NCI-H1105 (cell line): ENCODE measurements around the gene TBCK.
"Not testable (repeated sequence)": the region's sequence is repeated elsewhere in the genome, so short reads cannot be mapped to it uniquely, and the experiment has no call there.

Experiments
- DNase-seq: peaks from one replicate; lab custom pipeline; 2025; lab: John Stamatoyannopoulos, UW

The TBCK gene

GRCh38 chr4:106315968-106316772 lies at the start of gene TBCK, which contains the start of gene AIMP1:
TBCK (minus strand) TSS chr4:106316209; CDS start chr4:106308960, 7,249 bp downstream.
AIMP1 (plus strand) TSS chr4:106316550; CDS start chr4:106325010, 8,460 bp downstream.
- DNase-seq = peak; percentile 68

- DNase-seq = no peak
These were observed 49.6 kb upstream of the TBCK start for GRCh38 chr4:106365613-106366012.

- no peak for DNase-seq
These were observed 48.3 kb upstream of the TBCK start for GRCh38 chr4:106364282-106364681.

- no peak for DNase-seq
These were observed 46.2 kb upstream of the TBCK start for GRCh38 chr4:106362086-106362825.

GRCh38 chr4:106358899-106359298 lies 42.9 kb upstream of the TBCK start:
- DNase-seq = no peak

GRCh38 chr4:106355193-106355592 lies 39.2 kb upstream of the TBCK start:
- no peak for DNase-seq

- no peak for DNase-seq
These were observed 37.8 kb upstream of the TBCK start for GRCh38 chr4:106353786-106354185.

GRCh38 chr4:106351016-106351415 lies 35.0 kb upstream of the TBCK start:
- no peak for DNase-seq

- no peak for DNase-seq
These were observed 31.2 kb upstream of the TBCK start for GRCh38 chr4:106347167-106347566.

- no peak for DNase-seq
These were observed 28.6 kb upstream of the TBCK start for GRCh38 chr4:106344647-106344970.

GRCh38 chr4:106343865-106344646 lies 28.0 kb upstream of the TBCK start:
- DNase-seq = no peak

GRCh38 chr4:106340774-106341173 lies 24.8 kb upstream of the TBCK start:
- DNase-seq = no peak

GRCh38 chr4:106339431-106339830 lies 23.4 kb upstream of the TBCK start:
- DNase-seq = no peak

GRCh38 chr4:106338671-106339070 lies 22.7 kb upstream of the TBCK start:
- no peak for DNase-seq

- no peak for DNase-seq
These were observed 21.9 kb upstream of the TBCK start for GRCh38 chr4:106337916-106338315.

- no peak for DNase-seq
These were observed 20.6 kb upstream of the TBCK start for GRCh38 chr4:106336618-106337017.

GRCh38 chr4:106334741-106335470 lies 18.9 kb upstream of the TBCK start:
- no peak for DNase-seq

GRCh38 chr4:106333186-106333585 lies 17.2 kb upstream of the TBCK start:
- no peak for DNase-seq

GRCh38 chr4:106329041-106329618 lies 13.1 kb upstream of the TBCK start:
- no peak for DNase-seq

- no peak for DNase-seq
These were observed 9.8 kb upstream of the TBCK start for GRCh38 chr4:106325800-106326199.

- no peak for DNase-seq
These were observed 7.1 kb upstream of the TBCK start for GRCh38 chr4:106323119-106323518.

- DNase-seq = not testable (repeated sequence)
These were observed 5.8 kb upstream of the TBCK start for GRCh38 chr4:106321814-106322213.
